ENCODE results near the gene SEPTIN8.

Gene SEPTIN8

GRCh38 chr5:132777209-132778069 lies at the start of gene SEPTIN8:
SEPTIN8 (minus strand) TSS chr5:132777239; CDS start chr5:132777137, 102 bp downstream.
- peak; percentile 3 to 27 for DNase-seq (ENCODE audit: low read depth in 2 of 2)

- DNase-seq (ENCODE audit: low read depth in 2 of 2): no peak
These were observed 49.5 kb upstream of the SEPTIN8 start for GRCh38 chr5:132826424-132827082.

GRCh38 chr5:132825834-132826391 lies 48.9 kb upstream of the SEPTIN8 start:
- no peak for DNase-seq (ENCODE audit: low read depth in 2 of 2)

GRCh38 chr5:132825033-132825833 lies 48.2 kb upstream of the SEPTIN8 start:
- DNase-seq (ENCODE audit: low read depth in 2 of 2): no peak

GRCh38 chr5:132824426-132824825 lies 47.4 kb upstream of the SEPTIN8 start:
- no peak for DNase-seq (ENCODE audit: low read depth in 2 of 2)

GRCh38 chr5:132823481-132824050 lies 46.5 kb upstream of the SEPTIN8 start:
- no peak for DNase-seq (ENCODE audit: low read depth in 2 of 2)

- no peak for DNase-seq (ENCODE audit: low read depth in 2 of 2)
These were observed 45.8 kb upstream of the SEPTIN8 start for GRCh38 chr5:132822650-132823480.

GRCh38 chr5:132821791-132822190 lies 44.8 kb upstream of the SEPTIN8 start:
- no peak for DNase-seq (ENCODE audit: low read depth in 2 of 2)

- DNase-seq (ENCODE audit: low read depth in 2 of 2): no peak
These were observed 44.3 kb upstream of the SEPTIN8 start for GRCh38 chr5:132821350-132821749.

- DNase-seq (ENCODE audit: low read depth in 2 of 2): peak; percentile 88 to 95
These were observed 43.2 kb upstream of the SEPTIN8 start for GRCh38 chr5:132820162-132820754.

GRCh38 chr5:132819468-132819867 lies 42.4 kb upstream of the SEPTIN8 start:
- DNase-seq (ENCODE audit: low read depth in 2 of 2): no peak

- no peak for DNase-seq (ENCODE audit: low read depth in 2 of 2)
These were observed 40.0 kb upstream of the SEPTIN8 start for GRCh38 chr5:132817011-132817410.

GRCh38 chr5:132816554-132816953 lies 39.5 kb upstream of the SEPTIN8 start:
- no peak for DNase-seq (ENCODE audit: low read depth in 2 of 2)

- DNase-seq (ENCODE audit: low read depth in 2 of 2): no peak
These were observed 39.0 kb upstream of the SEPTIN8 start for GRCh38 chr5:132816083-132816482.

- DNase-seq (ENCODE audit: low read depth in 2 of 2): no peak
These were observed 38.4 kb upstream of the SEPTIN8 start for GRCh38 chr5:132815454-132815853.

GRCh38 chr5:132814503-132815294 lies 37.7 kb upstream of the SEPTIN8 start:
- no peak for DNase-seq (ENCODE audit: low read depth in 2 of 2)

GRCh38 chr5:132813599-132814502 lies 36.8 kb upstream of the SEPTIN8 start:
- no peak for DNase-seq (ENCODE audit: low read depth in 2 of 2)

All from activated CD4-positive, alpha-beta T cell treated with anti-CD3 and anti-CD28 coated beads for 24 hours (primary cell).